Measurements from ENCODE around the gene ZEB2.

DNA sequence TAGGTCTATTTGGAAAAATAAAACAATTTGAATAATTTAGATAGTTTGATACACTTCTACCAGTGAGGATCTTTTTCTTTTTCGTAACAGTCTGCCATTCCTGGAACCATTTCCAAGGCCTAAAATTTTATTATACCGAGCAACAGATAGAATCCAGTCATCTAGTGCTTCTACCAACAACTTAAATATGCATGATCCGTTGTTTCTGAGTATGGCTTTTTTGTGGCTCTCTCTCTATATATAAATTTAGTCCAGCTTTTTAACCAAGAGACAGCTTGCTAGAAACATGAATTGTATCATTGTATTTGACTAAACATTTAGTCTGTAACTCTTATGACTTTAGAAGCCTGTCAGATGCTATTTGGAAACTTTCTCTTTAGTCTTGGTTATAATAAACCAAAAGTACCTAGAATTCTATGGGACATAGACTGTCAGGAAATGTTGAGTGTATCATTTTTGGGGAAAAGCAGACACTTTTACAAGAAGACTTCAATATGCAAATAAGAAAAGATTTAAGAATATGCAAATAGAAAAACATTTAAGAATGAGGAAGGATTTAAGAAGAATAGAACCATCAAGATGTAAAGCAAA is 161.4 kb downstream of the ZEB2 start:
- TF ChIP-seq TAF1 (conservative IDR thresholded peaks at IDR 0.05), result no peak
- TF ChIP-seq RXRA (IDR thresholded peaks at IDR 0.05), result no peak
- TF ChIP-seq MAX (IDR thresholded peaks at IDR 0.05), result no peak
